GM12892 (cell line): Measurements from ENCODE around the gene FUT8.
"Not testable (repeated sequence)": the region's sequence is repeated elsewhere in the genome, so short reads cannot be mapped to it uniquely, and the experiment has no call there.

Experiments
- DNase-seq: peaks from one replicate; pipeline ENCODE4 v3.0.0; 2011; ENCODE audit not compliant: insufficient read length
- FAIRE-seq: peaks from 2 replicates; lab custom pipeline; 2011; peaks lifted over from hg19 to GRCh38; lab: Jason Lieb, UNC
- POLR2A ChIP-seq: IDR thresholded peaks from 2 replicates; pipeline ENCODE4 v1.6.1; 2011; ENCODE audit warnings: low read depth, low read length, control low read depth
- POLR2AphosphoS5 ChIP-seq: IDR thresholded peaks from 2 replicates; pipeline ENCODE4 v1.6.1; 2011; ENCODE audit warnings: low read depth, low read length, control low read depth
- TAF1 ChIP-seq: IDR thresholded peaks from 2 replicates; pipeline ENCODE4 v1.6.1; 2011; ENCODE audit warnings: low read depth, mild to moderate bottlenecking, control low read depth, low read length, borderline replicate concordance

FUT8 gene

GRCh38 chr14:65613131-65613650 is 200.7 kb downstream of the FUT8 start:
- no peak for TF ChIP-seq POLR2A
- no peak for TF ChIP-seq TAF1
- TF ChIP-seq POLR2AphosphoS5, result no peak
- DNase-seq (no peak), FAIRE-seq (no peak)

GRCh38 chr14:65618996-65619395 is 206.5 kb downstream of the FUT8 start:
- FAIRE-seq (peak; percentile 48), DNase-seq (no peak)
- TF ChIP-seq TAF1 (no peak), POLR2AphosphoS5 (no peak), POLR2A (no peak)

- TF ChIP-seq POLR2A (no peak), POLR2AphosphoS5 (no peak), TAF1 (no peak)
- FAIRE-seq (no peak), DNase-seq (no peak)
Observed at GRCh38 chr14:65620195-65620594, 207.7 kb downstream of the FUT8 start.

- no peak for TF ChIP-seq TAF1
- no peak for TF ChIP-seq POLR2A
- no peak for TF ChIP-seq POLR2AphosphoS5
- DNase-seq (no peak), FAIRE-seq (no peak)
Observed at GRCh38 chr14:65622703-65623102, 210.2 kb downstream of the FUT8 start.

- FAIRE-seq, result no peak
- no peak for TF ChIP-seq POLR2A
- no peak for TF ChIP-seq POLR2AphosphoS5
- no peak for TF ChIP-seq TAF1
- no peak for DNase-seq
Observed at GRCh38 chr14:65623759-65624158, 211.2 kb downstream of the FUT8 start.

GRCh38 chr14:65627315-65627714 is 214.8 kb downstream of the FUT8 start:
- FAIRE-seq (no peak), DNase-seq (no peak)
- TF ChIP-seq TAF1, result no peak
- TF ChIP-seq POLR2AphosphoS5, result no peak
- no peak for TF ChIP-seq POLR2A

GRCh38 chr14:65628664-65629063 is 216.1 kb downstream of the FUT8 start:
- FAIRE-seq (no peak), DNase-seq (no peak)
- TF ChIP-seq TAF1 (no peak), POLR2A (no peak), POLR2AphosphoS5 (no peak)

- FAIRE-seq, result no peak
Observed at GRCh38 chr14:65631040-65631439, 218.5 kb downstream of the FUT8 start.

GRCh38 chr14:65632487-65632886 is 220.0 kb downstream of the FUT8 start:
- no peak for TF ChIP-seq POLR2AphosphoS5
- no peak for TF ChIP-seq POLR2A
- TF ChIP-seq TAF1, result no peak
- FAIRE-seq (no peak), DNase-seq (no peak)

More at GRCh38 chr14:65631040-65631439, 218.5 kb downstream of the FUT8 start:
- TF ChIP-seq POLR2A (no peak), TAF1 (no peak), POLR2AphosphoS5 (no peak)
- no peak for DNase-seq

GRCh38 chr14:65633666-65634065 is 221.1 kb downstream of the FUT8 start:
- not testable (repeated sequence) for DNase-seq, FAIRE-seq

- FAIRE-seq, result peak; percentile 73
- TF ChIP-seq POLR2A (no peak), TAF1 (no peak), POLR2AphosphoS5 (no peak)
- peak; percentile 19 for DNase-seq
Observed at GRCh38 chr14:65637780-65638179, 225.2 kb downstream of the FUT8 start.

- TF ChIP-seq POLR2A, result no peak
- no peak for TF ChIP-seq TAF1
- TF ChIP-seq POLR2AphosphoS5, result no peak
- FAIRE-seq (no peak), DNase-seq (no peak)
Observed at GRCh38 chr14:65639216-65639615, 226.7 kb downstream of the FUT8 start.

- FAIRE-seq (no peak), DNase-seq (no peak)
- no peak for TF ChIP-seq POLR2AphosphoS5
- no peak for TF ChIP-seq POLR2A
- TF ChIP-seq TAF1, result no peak
Observed at GRCh38 chr14:65650826-65651225, 238.3 kb downstream of the FUT8 start.
